HCT116 (cell line): ENCODE results near the gene TTC8. TPM values are rescaled to one million over a fixed set of nuclear protein-coding genes. Genes with fewer than 3 reads are reported as not detected.

Source experiments
- ATAC-seq: fragments of 200-7000 bp; cut with Tn5 transposase; 2 replicates; pipeline ENCODE4 v1.9.1; 2020; ENCODE audit warnings: mild to moderate bottlenecking, moderate library complexity
- BruUV-seq: library from RNA; stranded (reverse); fragments of 400-500 nt; replicated peaks from 2 replicates; lab custom pipeline; 2021; lab: Mats Ljungman, UMichigan
- CTCF ChIA-PET: fragments of 300-600 bp; sonication (Branson Sonifier 250); formaldehyde crosslinking; loops from one replicate; lab custom pipeline; 2021; ENCODE audit warnings: antibody characterized with exemption; lab: Charles Lee
- POLR2A ChIA-PET: fragments of 300-600, 350-600 bp; sonication (Branson Sonifier 250); formaldehyde crosslinking; loops from one replicate; lab custom pipeline; 2021; ENCODE audit warnings: antibody characterized with exemption; lab: Charles Lee
- RAD21 ChIA-PET, 2 experiments: fragments of 300-600 bp; sonication (Branson Sonifier 250); formaldehyde crosslinking; loops; one replicate each; lab custom pipeline; 2023; ENCODE audit warnings: low total read pairs in 2 of 2; ENCODE audit not compliant: uncharacterized antibody in 2 of 2, unreplicated experiment in 2 of 2, low non-redundant PET in 1 of 2; lab: Charles Lee
- DNase-seq: peaks from one replicate; pipeline ENCODE4 v3.0.0-alpha.2; 2010; ENCODE audit warnings: low read depth, low spot score
- H2AFZ ChIP-seq: fragments of 200-600 bp; shearing (Covaris generic), sonication (generic); 2 replicates; pipeline ENCODE4 v1.6.1; 2017; ENCODE audit warnings: low read depth, mixed run types, mixed read lengths, antibody characterized with exemption, low read length; ENCODE audit not compliant: poor library complexity, severe bottlenecking
- H3K27ac ChIP-seq: 2 replicates; pipeline ENCODE4 v1.5.1; 2012; ENCODE audit warnings: low read depth, low read length
- H3K27me3 ChIP-seq: fragments of 200-600 bp; sonication (generic); 2 replicates; pipeline ENCODE4 v1.6.1; 2016; ENCODE audit warnings: mixed run types, low read length, mixed read lengths; ENCODE audit not compliant: insufficient read depth
- H3K36me3 ChIP-seq, 2 experiments: fragments of 200-500 bp in 1 of 2; fragments of 200-600 bp in 1 of 2; sonication (Bioruptor generic) in 1 of 2; sonication (generic) in 1 of 2; 2 replicates each; pipeline versions ENCODE4 v1.5.1 to v1.6.1; 2014 to 2016; ENCODE audit warnings: low read length in 2 of 2, inconsistent platforms in 1 of 2, mixed read lengths in 1 of 2, mixed run types in 1 of 2; ENCODE audit not compliant: insufficient read depth in 2 of 2, control insufficient read depth in 1 of 2
- H3K4me1 ChIP-seq, 2 experiments: fragments of 200-600 bp in 1 of 2; sonication (generic) in 1 of 2; 2 replicates each; pipeline versions ENCODE4 v1.5.1 to v1.6.1; 2012 to 2017; ENCODE audit warnings: low read length in 2 of 2, inconsistent platforms in 1 of 2, mild to moderate bottlenecking in 1 of 2, mixed read lengths in 1 of 2, mixed run types in 1 of 2, moderate library complexity in 1 of 2; ENCODE audit not compliant: insufficient read depth in 2 of 2, control insufficient read depth in 1 of 2
- H3K4me2 ChIP-seq: fragments of 200-600 bp; sonication (generic); 2 replicates; pipeline ENCODE4 v1.6.1; 2017; ENCODE audit warnings: mixed run types, low read length, mixed read lengths
- H3K4me3 ChIP-seq, 2 experiments: fragments of 200-600 bp in 1 of 2; sonication (generic) in 1 of 2; replicated peaks in 1 of 2; 2 replicates each; pipeline ENCODE4 v1.5.1; 2011 to 2016; ENCODE audit warnings: low read length in 2 of 2, control low read depth in 1 of 2, low read depth in 1 of 2, mild to moderate bottlenecking in 1 of 2, mixed read lengths in 1 of 2, mixed run types in 1 of 2
- H3K79me2 ChIP-seq: fragments of 200-600 bp; sonication (generic); 2 replicates; pipeline ENCODE4 v1.6.1; 2017; ENCODE audit warnings: mild to moderate bottlenecking, mixed run types, low read length, moderate library complexity, mixed read lengths; ENCODE audit not compliant: insufficient read depth
- H3K9ac ChIP-seq: fragments of 200-600 bp; sonication (generic); 2 replicates; pipeline ENCODE4 v1.6.1; 2016; ENCODE audit warnings: low read length, mixed read lengths
- H3K9me2 ChIP-seq: fragments of 200-600 bp; sonication (generic), shearing (Covaris generic); 2 replicates; pipeline ENCODE4 v1.6.1; 2017; ENCODE audit warnings: mixed run types, mild to moderate bottlenecking, moderate library complexity; ENCODE audit not compliant: insufficient read depth
- H3K9me3 ChIP-seq, 2 experiments: fragments of 200-500 bp in 1 of 2; fragments of 200-600 bp in 1 of 2; sonication (Bioruptor generic) in 1 of 2; sonication (generic) in 1 of 2; 2 replicates each; pipeline ENCODE4 v1.6.1; 2014 to 2017; ENCODE audit warnings: low read length in 2 of 2, mixed read lengths in 2 of 2, inconsistent platforms in 1 of 2, low read depth in 1 of 2, mild to moderate bottlenecking in 1 of 2, mixed run types in 1 of 2, moderate library complexity in 1 of 2; ENCODE audit not compliant: control insufficient read depth in 1 of 2, insufficient read depth in 1 of 2
- H4K20me1 ChIP-seq: fragments of 200-600 bp; sonication (generic), shearing (Covaris generic); 2 replicates; pipeline ENCODE4 v1.6.1; 2017; ENCODE audit warnings: mixed run types, mild to moderate bottlenecking, moderate library complexity; ENCODE audit not compliant: insufficient read depth
- EZH2phosphoT487 ChIP-seq: fragments of 200-600 bp; IDR thresholded peaks from 2 replicates; pipeline ENCODE4 v1.6.1; 2018; ENCODE audit warnings: antibody characterized with exemption, borderline replicate concordance
- SRF ChIP-seq: IDR thresholded peaks from 2 replicates; pipeline ENCODE4 v1.6.1; 2012; ENCODE audit warnings: low read depth
- YY1 ChIP-seq: IDR thresholded peaks from 2 replicates; pipeline ENCODE4 v1.6.1; 2011; ENCODE audit warnings: low read length, low read depth, moderate library complexity, mild to moderate bottlenecking; ENCODE audit not compliant: insufficient replicate concordance; ENCODE audit errors: extremely low read depth
- intact Hi-C: fragments of 100-400 bp; cut with micrococcal nuclease; formaldehyde crosslinking; loops from 2 replicates; pipeline ENCODE4 v1.10.0; 2022
- total RNA-seq: library from RNA; stranded (reverse); gene quantifications from one replicate; pipeline ENCODE4 v1.2.1, GENCODE V29; 2021; ENCODE audit not compliant: unreplicated experiment
- TF ChIP-seq, protein P1 (sequence below), 3 experiments: fragments of 200-600 bp in 1 of 3; sonication (generic) in 1 of 3; IDR thresholded peaks in 2 of 3; conservative IDR thresholded peaks in 1 of 3; 2 replicates each; pipeline ENCODE4 v1.5.1; 2012 to 2017; ENCODE audit warnings: low read depth in 2 of 3, low read length in 2 of 3, antibody characterized with exemption in 1 of 3, borderline replicate concordance in 1 of 3, control low read depth in 1 of 3, mild to moderate bottlenecking in 1 of 3, mixed read lengths in 1 of 3, mixed run types in 1 of 3, moderate library complexity in 1 of 3; ENCODE audit not compliant: insufficient read depth in 1 of 3
- TF ChIP-seq, protein P2 (sequence below): IDR thresholded peaks from 2 replicates; pipeline ENCODE4 v1.6.1; 2012; ENCODE audit warnings: low read depth

The TTC8 gene
- total RNA-seq, 1 experiment from 2014 or later: 21.4 TPM

GRCh38 chr14:88911809-88912208, 87.4 kb downstream of the TTC8 start:
- DNase-seq: no peak
- Histone ChIP-seq H3K9me3 (no peaks in the 10 kb centered on the region), H3K27me3 (no peaks in the 10 kb centered on the region; the same call in 1 of the 2 replicates), H3K9me2 (no peaks in the 10 kb centered on the region), H3K36me3 (no peaks in the 10 kb centered on the region)
- no TSS peak for BruUV-seq
- no peak for TF ChIP-seq YY1
- TF ChIP-seq SRF: no peak
- TF ChIP-seq, protein P1, sequence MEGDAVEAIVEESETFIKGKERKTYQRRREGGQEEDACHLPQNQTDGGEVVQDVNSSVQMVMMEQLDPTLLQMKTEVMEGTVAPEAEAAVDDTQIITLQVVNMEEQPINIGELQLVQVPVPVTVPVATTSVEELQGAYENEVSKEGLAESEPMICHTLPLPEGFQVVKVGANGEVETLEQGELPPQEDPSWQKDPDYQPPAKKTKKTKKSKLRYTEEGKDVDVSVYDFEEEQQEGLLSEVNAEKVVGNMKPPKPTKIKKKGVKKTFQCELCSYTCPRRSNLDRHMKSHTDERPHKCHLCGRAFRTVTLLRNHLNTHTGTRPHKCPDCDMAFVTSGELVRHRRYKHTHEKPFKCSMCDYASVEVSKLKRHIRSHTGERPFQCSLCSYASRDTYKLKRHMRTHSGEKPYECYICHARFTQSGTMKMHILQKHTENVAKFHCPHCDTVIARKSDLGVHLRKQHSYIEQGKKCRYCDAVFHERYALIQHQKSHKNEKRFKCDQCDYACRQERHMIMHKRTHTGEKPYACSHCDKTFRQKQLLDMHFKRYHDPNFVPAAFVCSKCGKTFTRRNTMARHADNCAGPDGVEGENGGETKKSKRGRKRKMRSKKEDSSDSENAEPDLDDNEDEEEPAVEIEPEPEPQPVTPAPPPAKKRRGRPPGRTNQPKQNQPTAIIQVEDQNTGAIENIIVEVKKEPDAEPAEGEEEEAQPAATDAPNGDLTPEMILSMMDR (IDR thresholded peaks at IDR 0.05 in 2 of 3, conservative IDR thresholded peaks at IDR 0.05 in 1 of 3; ENCODE audit: borderline replicate concordance in 1 of 3, insufficient read depth in 1 of 3, low read depth in 2 of 3, low read length in 2 of 3): no peak
- TF ChIP-seq, protein P2, sequence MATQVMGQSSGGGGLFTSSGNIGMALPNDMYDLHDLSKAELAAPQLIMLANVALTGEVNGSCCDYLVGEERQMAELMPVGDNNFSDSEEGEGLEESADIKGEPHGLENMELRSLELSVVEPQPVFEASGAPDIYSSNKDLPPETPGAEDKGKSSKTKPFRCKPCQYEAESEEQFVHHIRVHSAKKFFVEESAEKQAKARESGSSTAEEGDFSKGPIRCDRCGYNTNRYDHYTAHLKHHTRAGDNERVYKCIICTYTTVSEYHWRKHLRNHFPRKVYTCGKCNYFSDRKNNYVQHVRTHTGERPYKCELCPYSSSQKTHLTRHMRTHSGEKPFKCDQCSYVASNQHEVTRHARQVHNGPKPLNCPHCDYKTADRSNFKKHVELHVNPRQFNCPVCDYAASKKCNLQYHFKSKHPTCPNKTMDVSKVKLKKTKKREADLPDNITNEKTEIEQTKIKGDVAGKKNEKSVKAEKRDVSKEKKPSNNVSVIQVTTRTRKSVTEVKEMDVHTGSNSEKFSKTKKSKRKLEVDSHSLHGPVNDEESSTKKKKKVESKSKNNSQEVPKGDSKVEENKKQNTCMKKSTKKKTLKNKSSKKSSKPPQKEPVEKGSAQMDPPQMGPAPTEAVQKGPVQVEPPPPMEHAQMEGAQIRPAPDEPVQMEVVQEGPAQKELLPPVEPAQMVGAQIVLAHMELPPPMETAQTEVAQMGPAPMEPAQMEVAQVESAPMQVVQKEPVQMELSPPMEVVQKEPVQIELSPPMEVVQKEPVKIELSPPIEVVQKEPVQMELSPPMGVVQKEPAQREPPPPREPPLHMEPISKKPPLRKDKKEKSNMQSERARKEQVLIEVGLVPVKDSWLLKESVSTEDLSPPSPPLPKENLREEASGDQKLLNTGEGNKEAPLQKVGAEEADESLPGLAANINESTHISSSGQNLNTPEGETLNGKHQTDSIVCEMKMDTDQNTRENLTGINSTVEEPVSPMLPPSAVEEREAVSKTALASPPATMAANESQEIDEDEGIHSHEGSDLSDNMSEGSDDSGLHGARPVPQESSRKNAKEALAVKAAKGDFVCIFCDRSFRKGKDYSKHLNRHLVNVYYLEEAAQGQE: no peak
- no peak for TF ChIP-seq EZH2phosphoT487
- TF ChIP-seq, all 23 proteins: peak for 0
- no peak for ATAC-seq
- ChIA-PET RAD21 (no interaction called here), CTCF (no interaction called here), POLR2A (no interaction called here)
- H3K9ac ChIP-seq: no peak overlapping the region
- intact Hi-C loops: no loop called here
- H3K4me2 ChIP-seq: no peak overlapping the region
- H2AFZ ChIP-seq: no peak overlapping the region
- H3K4me1 ChIP-seq: no peaks in the 10 kb centered on the region
- H3K79me2 ChIP-seq: no peaks in the 10 kb centered on the region
- H4K20me1 ChIP-seq: no peaks in the 10 kb centered on the region
- no peak overlapping the region for H3K27ac ChIP-seq
- H3K4me3 ChIP-seq: no peak overlapping the region
